Measurements from ENCODE around the gene ACSF3.
"Not testable (repeated sequence)": the region's sequence is repeated elsewhere in the genome, so short reads cannot be mapped to it uniquely, and the experiment has no call there.

ACSF3 gene

DNA sequence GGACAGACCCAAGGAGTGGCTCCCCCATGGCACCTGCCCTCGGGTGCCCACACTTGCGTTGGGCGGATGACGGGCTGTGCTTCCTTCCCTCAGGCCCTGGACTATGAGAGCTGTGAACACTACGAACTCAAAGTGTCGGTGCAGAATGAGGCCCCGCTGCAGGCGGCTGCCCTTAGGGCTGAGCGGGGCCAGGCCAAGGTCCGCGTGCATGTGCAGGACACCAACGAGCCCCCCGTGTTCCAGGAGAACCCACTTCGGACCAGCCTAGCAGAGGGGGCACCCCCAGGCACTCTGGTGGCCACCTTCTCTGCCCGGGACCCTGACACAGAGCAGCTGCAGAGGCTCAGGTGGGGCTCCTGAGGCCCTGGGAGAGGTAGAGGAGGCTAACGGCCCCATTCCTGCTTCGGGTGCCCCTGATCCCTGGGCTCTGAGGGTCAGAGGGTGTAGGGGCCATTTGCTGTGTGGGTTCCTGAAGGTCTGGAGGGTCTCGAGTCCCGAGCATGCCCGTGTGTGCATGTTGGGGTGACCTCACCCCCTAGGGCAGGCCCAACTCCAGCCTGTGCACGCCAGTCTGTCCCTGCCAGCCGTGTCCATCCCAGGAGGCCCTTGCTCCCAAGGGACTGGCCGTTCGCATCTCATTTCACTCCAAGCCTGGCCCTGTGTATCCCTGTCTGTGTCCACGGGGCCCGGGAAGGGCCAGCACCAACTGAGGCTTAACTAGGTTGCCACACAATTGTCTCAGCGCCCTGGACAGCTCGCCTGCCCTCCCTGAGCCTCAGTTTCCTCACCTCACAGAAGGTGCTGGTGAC is 96.7 kb downstream of the ACSF3 start:
- DNase-seq (ENCODE audit: low read depth) = no peak

GRCh38 chr16:89191033-89191900 is 97.6 kb downstream of the ACSF3 start:
- no peak for DNase-seq (ENCODE audit: low read depth)

DNA sequence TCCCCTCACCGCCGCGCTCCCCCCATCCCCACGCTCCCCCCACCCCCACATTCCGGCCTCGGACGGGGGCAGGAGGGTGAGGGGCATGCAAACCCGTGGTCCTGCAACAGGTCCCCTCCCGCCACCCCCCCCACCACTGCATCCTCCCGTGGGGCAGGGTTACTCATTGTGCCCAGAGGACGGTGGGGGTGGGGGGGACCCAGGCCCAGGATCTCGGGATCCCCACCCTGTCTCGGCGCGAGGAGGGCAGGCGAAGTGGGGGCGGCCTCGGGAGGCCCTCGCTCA is 98.2 kb downstream of the ACSF3 start:
- no peak for DNase-seq (ENCODE audit: low read depth)

- not testable (repeated sequence) for DNase-seq (ENCODE audit: low read depth)
Observed at GRCh38 chr16:89192186-89192955, 98.7 kb downstream of the ACSF3 start.

DNA sequence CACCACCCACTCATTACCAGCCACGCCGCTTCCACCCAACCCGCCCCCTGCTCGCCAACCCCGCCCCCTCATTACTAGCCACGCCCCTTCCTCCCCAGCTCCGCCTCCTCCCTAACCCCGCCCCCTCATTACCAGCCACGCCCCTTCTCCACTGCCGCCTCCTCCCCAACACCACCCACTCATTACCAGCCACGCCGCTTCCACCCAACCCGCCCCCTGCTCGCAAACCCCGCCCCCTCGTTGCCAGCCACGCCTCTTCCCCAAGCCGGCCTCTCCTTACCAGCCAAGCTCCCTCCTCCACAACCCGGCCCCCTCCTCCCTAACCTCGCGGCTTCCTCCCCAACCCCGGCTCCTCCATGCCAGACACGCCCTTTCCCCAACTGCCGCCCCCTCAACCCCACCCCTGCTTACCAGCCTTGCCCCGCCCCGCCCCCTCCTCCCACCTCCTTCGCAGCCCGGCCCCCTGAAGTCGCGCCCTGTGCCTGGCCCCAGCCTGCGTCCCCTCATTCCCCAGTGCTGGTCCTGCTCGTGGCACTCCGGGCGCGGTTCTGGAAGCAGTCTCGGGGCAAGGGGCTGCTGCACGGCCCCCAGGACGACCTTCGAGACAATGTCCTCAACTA is 99.4 kb downstream of the ACSF3 start:
- DNase-seq (ENCODE audit: low read depth) = peak; percentile 41

GRCh38 chr16:89193576-89194293 is 100.1 kb downstream of the ACSF3 start:
- no peak for DNase-seq (ENCODE audit: low read depth)

- DNase-seq (ENCODE audit: low read depth) = no peak
Observed at GRCh38 chr16:89194340-89195311, 101.0 kb downstream of the ACSF3 start.

DNA sequence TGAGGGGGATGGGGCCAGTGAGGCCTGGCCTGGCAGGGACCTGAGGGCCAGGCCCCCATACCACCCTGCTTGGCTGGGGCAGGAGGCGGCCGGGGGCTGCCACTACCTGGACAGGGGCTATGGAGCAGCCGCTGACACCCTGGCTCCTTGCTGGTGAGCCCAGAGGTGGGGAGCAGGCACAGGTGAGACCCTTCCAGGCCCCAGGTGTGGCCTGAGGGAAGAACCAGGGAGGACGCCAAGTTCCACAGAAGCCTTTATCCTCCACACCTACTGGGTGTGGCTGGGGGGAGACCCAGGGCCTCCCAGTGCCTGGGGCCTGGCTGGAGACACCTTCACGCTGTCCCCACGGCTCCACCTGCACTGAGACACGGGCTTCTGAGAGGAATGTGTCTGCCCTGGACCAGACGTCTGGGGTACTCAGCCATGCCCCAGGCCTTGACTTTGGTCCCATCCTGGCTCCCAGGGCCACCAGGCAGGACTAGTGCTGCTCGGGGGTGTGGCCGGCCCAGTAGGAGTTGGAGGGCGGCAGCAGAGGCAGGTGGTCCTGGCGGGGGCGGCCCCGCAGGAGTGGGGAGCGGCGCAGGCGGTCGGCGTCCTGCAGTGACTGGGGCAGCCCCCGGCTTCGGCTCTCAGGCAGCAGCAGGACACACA is 102.0 kb downstream of the ACSF3 start:
- no peak for DNase-seq (ENCODE audit: low read depth)

- no peak for DNase-seq (ENCODE audit: low read depth)
Observed at GRCh38 chr16:89197033-89197632, 103.5 kb downstream of the ACSF3 start.

DNA sequence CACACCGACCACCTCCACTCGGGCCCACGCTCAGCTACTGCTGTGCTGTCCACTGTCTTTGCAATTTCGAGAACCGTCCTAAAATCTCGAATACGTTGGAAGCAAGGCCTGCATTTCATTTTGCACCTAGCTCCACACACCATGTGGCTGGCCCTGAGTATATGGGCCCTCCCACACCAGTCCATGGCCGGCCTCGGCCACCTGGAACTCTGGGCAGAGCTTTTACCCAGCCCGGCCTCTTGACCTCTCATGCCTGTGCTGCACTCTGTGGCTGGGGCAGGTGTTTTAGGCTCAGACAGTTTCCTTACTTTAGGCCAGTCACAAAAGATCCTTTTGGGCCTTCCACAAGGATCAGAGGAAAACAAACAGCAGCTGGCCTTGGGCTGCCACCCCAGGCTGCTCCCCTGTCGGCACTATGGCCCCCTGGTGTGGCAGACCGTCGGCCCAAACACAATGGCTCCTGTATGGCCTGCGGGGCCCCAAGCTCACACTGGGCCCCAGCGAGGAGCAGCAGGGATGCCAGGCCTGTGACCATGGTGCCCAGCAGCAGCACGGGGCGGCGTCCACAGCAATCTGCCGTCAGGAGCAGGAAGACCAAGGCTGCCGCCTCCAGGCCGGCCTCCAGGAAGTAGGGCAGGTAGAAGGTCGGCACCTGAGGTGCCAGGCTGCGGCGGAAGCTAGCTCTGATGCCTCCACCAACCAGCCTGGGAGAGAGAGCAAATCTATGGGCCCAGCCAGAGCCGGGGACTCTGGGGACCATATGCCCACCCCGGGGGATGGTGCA is 104.2 kb downstream of the ACSF3 start:
- DNase-seq (ENCODE audit: low read depth) = no peak

DNA sequence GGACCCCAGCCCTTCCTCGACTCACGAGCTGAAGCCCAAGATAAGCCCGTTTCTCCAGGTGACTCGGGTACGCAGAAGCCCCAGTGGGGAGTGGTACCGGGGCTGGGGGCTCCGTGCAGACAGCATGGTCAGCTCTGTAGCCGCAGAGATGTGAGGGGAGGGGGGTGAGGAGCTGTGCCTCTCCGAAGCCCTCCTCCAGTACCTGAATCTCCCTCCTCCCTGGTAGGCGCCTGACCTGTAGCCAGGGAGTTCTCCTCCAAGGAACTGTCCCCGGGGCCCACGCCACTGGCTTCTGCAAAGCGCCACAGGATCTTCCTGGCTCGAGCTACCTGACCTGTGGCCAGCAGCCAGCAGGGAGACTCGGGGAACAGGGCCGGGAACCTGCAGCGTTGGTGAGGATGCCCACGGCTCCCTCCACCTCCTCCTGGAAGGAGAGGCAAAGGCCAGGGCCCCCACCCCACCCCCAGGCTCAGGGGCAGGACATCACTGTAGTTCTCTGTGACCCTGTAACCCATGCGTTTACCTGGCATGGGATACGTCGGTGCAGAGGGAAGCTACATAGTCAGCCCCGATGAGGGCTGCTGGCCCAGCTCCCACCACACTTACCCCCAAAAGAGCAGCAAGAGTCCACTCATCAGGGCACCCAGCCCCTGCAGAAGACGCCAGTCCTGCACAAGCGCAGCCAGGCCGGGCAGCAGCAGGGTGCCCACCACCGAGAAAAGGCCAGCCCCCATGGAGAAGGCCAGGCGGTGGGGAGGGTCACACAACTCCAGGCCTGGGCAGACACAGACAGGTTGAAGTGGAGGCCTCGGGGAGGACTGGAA is 105.0 kb downstream of the ACSF3 start:
- DNase-seq (ENCODE audit: low read depth) = no peak

DNA sequence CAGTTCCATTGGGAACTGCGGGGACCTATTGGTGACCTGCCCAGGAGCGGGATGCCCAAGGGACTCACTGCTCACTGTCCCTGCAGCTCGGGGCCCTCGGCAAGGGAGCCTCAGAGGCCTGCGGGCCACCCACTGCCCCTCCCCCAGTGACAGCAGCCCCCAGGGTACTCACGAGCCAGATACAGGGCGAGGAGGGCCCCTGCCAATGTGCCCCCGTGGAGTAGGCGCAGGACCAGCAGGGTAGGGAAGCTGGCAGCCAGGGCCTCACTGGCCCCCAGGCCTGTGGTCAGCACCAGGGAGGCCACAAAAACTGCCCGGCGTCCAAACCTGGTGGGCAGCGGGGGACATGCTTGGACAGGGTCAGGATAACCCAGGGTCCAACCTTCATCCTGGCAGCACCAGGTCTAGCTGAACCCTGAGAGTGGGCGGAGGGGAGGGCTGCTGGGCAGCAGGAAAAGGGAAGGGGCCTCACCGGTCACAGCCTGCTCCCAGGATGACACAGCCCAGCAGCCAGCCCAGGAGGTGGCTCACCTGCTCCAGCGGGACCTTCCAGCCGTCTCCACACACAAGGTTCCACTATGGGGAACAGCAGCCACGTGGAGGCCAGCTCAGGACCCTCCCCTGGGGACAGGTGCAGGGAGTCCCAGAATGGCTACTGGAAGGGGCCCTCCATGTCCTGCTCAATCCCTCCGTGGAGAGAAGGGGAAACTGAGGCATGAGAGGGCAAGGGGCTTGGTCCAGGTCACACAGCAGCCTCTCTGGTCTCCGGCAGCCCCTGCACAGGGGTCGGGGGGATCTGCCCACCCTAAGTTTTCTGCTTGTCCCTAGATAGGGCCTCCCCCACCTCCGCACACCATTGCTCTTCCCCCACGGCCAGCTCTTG is 105.8 kb downstream of the ACSF3 start:
- no peak for DNase-seq (ENCODE audit: low read depth)

DNA sequence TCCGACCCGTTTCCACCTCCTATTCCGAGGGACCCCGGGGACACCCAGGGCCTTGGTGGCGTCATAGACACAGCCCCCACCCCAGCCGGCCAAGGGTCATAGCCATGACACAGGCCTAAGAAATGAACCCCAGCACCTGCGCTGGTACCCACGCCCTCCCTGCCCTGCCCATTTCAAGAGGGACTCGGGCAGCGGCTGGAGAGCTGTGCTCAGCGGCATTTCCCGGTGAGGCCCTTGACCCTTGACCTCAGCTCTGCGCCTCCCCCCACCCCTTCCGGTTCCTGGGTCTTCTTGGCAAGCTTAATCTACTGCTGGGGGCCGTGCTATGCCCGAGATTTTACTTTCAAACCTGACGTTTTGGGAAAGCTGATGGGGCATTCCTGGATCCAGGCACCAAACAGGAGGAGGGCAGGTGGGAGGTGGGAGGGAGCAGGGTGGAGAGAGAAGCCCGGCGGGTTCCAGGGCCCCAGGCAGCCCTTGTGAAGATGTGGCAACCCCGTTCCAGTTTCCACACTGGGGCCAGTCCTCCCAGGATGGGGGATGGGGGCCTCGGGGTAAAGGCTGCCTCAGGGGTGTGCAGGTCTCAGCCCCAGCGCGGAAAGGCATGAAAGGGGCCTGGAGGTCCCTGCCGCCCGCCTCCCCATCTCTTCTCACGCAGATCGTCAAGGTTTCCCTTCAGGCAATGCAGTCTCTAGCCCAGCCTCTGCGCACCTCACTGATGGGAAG is 106.6 kb downstream of the ACSF3 start, which contains the start of gene SLC22A31:
Gene SLC22A31, minus strand, starts transcription at position 414 of the 726 bp plus-strand sequence. Its CDS starts 36 bp downstream, at position 378.
- no peak for DNase-seq (ENCODE audit: low read depth)

- no peak for DNase-seq (ENCODE audit: low read depth)
Observed at GRCh38 chr16:89200850-89201411, 107.3 kb downstream of the ACSF3 start.

Data from stimulated activated CD8-positive, alpha-beta memory T cell treated with anti-CD3 and anti-CD28 coated beads, Interleukin-15, amount 100 ng/mL, for 24 hours (primary cell).